Mammary epithelial cell (primary cell): Measurements from ENCODE around the gene CLCNKA.

Experiments used
- EZH2 ChIP-seq: IDR thresholded peaks from 2 replicates; pipeline ENCODE4 v1.6.1; 2012; ENCODE audit warnings: low read length, inconsistent platforms, borderline replicate concordance
- TF ChIP-seq, protein P1 (sequence below), 2 donors: IDR thresholded peaks in 1 of 2; conservative IDR thresholded peaks in 1 of 2; 2 replicates each; pipeline ENCODE4 v1.5.1; 2011 to 2012; ENCODE audit warnings: inconsistent platforms in 2 of 2, low read length in 2 of 2, mild to moderate bottlenecking in 2 of 2, control low read depth in 1 of 2, low read depth in 1 of 2; ENCODE audit not compliant: insufficient read depth in 1 of 2; ENCODE audit errors: extremely low read depth in 1 of 2

DNA sequence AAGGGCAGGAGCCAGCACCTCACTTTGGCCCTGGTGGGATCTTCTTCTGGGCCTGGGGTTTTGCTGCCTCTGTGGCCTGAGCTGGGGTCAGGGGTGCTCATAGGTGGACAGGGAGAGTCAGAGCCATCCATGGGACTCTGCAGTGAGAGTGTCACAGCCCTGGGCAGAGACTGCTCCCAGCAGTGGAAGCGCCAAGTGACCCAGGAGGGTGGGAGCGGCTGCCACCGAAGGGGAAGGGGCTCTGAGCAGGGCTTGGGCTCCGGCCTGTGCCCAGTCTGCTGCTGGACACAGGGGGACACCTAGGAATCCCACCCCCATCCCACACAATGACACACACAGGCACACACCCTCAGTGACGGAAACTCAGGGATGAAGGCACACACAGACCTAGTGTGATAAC, 22.1 kb downstream of the CLCNKA start:
- TF ChIP-seq, protein P1, sequence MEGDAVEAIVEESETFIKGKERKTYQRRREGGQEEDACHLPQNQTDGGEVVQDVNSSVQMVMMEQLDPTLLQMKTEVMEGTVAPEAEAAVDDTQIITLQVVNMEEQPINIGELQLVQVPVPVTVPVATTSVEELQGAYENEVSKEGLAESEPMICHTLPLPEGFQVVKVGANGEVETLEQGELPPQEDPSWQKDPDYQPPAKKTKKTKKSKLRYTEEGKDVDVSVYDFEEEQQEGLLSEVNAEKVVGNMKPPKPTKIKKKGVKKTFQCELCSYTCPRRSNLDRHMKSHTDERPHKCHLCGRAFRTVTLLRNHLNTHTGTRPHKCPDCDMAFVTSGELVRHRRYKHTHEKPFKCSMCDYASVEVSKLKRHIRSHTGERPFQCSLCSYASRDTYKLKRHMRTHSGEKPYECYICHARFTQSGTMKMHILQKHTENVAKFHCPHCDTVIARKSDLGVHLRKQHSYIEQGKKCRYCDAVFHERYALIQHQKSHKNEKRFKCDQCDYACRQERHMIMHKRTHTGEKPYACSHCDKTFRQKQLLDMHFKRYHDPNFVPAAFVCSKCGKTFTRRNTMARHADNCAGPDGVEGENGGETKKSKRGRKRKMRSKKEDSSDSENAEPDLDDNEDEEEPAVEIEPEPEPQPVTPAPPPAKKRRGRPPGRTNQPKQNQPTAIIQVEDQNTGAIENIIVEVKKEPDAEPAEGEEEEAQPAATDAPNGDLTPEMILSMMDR (conservative IDR thresholded peaks at IDR 0.05 in 1 of 2, IDR thresholded peaks at IDR 0.05 in 1 of 2; ENCODE audit: extremely low read depth in 1 of 2, insufficient read depth in 1 of 2, low read depth in 1 of 2, low read length in 2 of 2), result no peak
- TF ChIP-seq EZH2, result no peak
